CD8-positive, alpha-beta memory T cell (primary cell): Measurements from ENCODE around the gene OVCH2. TPM values are rescaled to one million over a fixed set of nuclear protein-coding genes. Genes with fewer than 3 reads are reported as not detected.
A peak's percentile ranks its signal among the peaks of the same experiment; 100 is the strongest.
"Not testable (repeated sequence)": the region's sequence is repeated elsewhere in the genome, so short reads cannot be mapped to it uniquely, and the experiment has no call there.

Experiments
- CTCF ChIA-PET: fragments of 350-600 bp; sonication (Branson Sonifier 250); formaldehyde crosslinking; loops from one replicate; lab custom pipeline; 2021; ENCODE audit warnings: antibody characterized with exemption; lab: Charles Lee
- POLR2A ChIA-PET: fragments of 350-600 bp; sonication (Branson Sonifier 250); formaldehyde crosslinking; loops from one replicate; lab custom pipeline; 2021; ENCODE audit warnings: antibody characterized with exemption; lab: Charles Lee
- DNase-seq, 5 donors: peaks; one replicate each; pipeline versions ENCODE4 v3.0.0 to v3.0.0-alpha.2; 2020 to 2022; ENCODE audit warnings: mixed read lengths in 1 of 5
- H3K27ac ChIP-seq: one replicate; pipeline ENCODE4 v1.7.0; 2013; ENCODE audit warnings: low read depth, mild to moderate bottlenecking, low read length, moderate library complexity
- H3K27me3 ChIP-seq: 2 replicates; pipeline ENCODE4 v1.7.0; 2013; ENCODE audit warnings: low read length, mild to moderate bottlenecking; ENCODE audit not compliant: insufficient read depth, poor library complexity, severe bottlenecking
- H3K36me3 ChIP-seq: 2 replicates; pipeline ENCODE4 v1.7.0; 2013; ENCODE audit warnings: mild to moderate bottlenecking, low read length, moderate library complexity; ENCODE audit not compliant: insufficient read depth
- H3K4me1 ChIP-seq: 2 replicates; pipeline ENCODE4 v1.7.0; 2013; ENCODE audit warnings: mild to moderate bottlenecking, low read length, moderate library complexity; ENCODE audit not compliant: insufficient read depth
- H3K4me3 ChIP-seq: 2 replicates; pipeline ENCODE4 v1.7.0; 2013; ENCODE audit warnings: mild to moderate bottlenecking, low read length
- H3K9me3 ChIP-seq: 2 replicates; pipeline ENCODE4 v1.7.0; 2013; ENCODE audit warnings: mild to moderate bottlenecking, low read length
- H3K27ac Mint-ChIP-seq, 8 donors: one replicate each; pipeline ENCODE4 v1.8.0; 2020 to 2021; ENCODE audit warnings: mixed read lengths in 8 of 8, mild to moderate bottlenecking in 6 of 8, inconsistent platforms in 3 of 8, moderate library complexity in 3 of 8
- H3K27me3 Mint-ChIP-seq, 2 donors: one replicate each; pipeline ENCODE4 v1.8.0; 2020 to 2021; ENCODE audit warnings: mixed read lengths in 2 of 2, mild to moderate bottlenecking in 1 of 2, moderate library complexity in 1 of 2
- H3K36me3 Mint-ChIP-seq, 3 donors: one replicate each; pipeline ENCODE4 v1.8.0; 2020 to 2021; ENCODE audit warnings: mixed read lengths in 3 of 3, inconsistent platforms in 1 of 3, mild to moderate bottlenecking in 1 of 3
- H3K4me1 Mint-ChIP-seq, 3 donors: one replicate each; pipeline ENCODE4 v1.8.0; 2020 to 2021; ENCODE audit warnings: mixed read lengths in 3 of 3, inconsistent platforms in 1 of 3, mild to moderate bottlenecking in 1 of 3
- H3K4me3 Mint-ChIP-seq, 7 donors: one replicate each; pipeline ENCODE4 v1.8.0; 2020 to 2021; ENCODE audit warnings: mixed read lengths in 7 of 7, mild to moderate bottlenecking in 6 of 7, moderate library complexity in 4 of 7, inconsistent platforms in 2 of 7
- H3K9me3 Mint-ChIP-seq, 5 donors: one replicate each; pipeline ENCODE4 v1.8.0; 2020 to 2022; ENCODE audit warnings: mixed read lengths in 5 of 5, mild to moderate bottlenecking in 3 of 5, moderate library complexity in 2 of 5, inconsistent platforms in 1 of 5
- polyA plus RNA-seq: library from polyadenylated mRNA; unstranded; fragments of 300-500 nt; fragmentation: Illumina TruSeq; gene quantifications from one replicate; pipeline ENCODE4 v1.2.3, GENCODE V29; 2021
- total RNA-seq, 2 experiments: library from RNA; stranded (reverse); gene quantifications; one replicate each; pipeline ENCODE4 v1.2.3, GENCODE V29; 2021

The OVCH2 gene
- total and polyA plus RNA-seq, 3 experiments from 2014 or later = not detected

DNA sequence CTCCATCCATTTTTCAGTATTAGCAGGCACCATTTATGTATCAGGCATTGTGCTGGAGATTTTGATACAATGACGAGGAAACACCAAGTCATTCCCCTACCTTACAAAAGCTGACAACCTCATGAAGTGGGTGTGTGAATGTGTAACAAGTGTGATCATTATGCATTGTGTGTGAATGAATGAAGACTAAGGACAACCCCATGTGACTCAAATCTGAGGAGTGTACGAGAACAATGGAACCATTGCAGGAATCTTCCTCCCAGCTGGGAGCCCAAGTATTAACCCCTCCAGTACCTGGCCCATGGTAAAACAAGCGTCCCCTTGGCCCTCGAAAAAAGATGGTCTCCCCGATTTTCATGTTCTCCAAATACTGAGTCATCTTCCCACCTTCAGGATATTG, 37.4 kb downstream of the OVCH2 start:
- H3K9me3 ChIP-seq = no peaks in the 10 kb centered on the region
- no peaks in the 10 kb centered on the region for H3K4me1 ChIP-seq
- H3K27me3 Mint-ChIP-seq = peaks cover 27 to 28% of the 10 kb centered on the region in 2 donors
- H3K27ac Mint-ChIP-seq = peak overlapping the region in 2 of 8 donors; percentile 16 to 34
- H3K4me3 Mint-ChIP-seq = no peak overlapping the region
- ChIA-PET POLR2A (no interaction called here), CTCF (no interaction called here)
- H3K36me3 Mint-ChIP-seq = peaks cover 0 to 1% (median 0%) of the 10 kb centered on the region in 3 donors
- H3K36me3 ChIP-seq = no peaks in the 10 kb centered on the region
- no peak overlapping the region for H3K27ac ChIP-seq
- H3K27me3 ChIP-seq = peaks cover 6% of the 10 kb centered on the region
- no peaks in the 10 kb centered on the region for H3K9me3 Mint-ChIP-seq
- H3K4me3 ChIP-seq = no peak overlapping the region
- H3K4me1 Mint-ChIP-seq = peaks cover under 1 to 14% (median 2%) of the 10 kb centered on the region in 3 donors
- no peak for DNase-seq

GRCh38 chr11:7668464-7668863, 37.8 kb downstream of the OVCH2 start:
- Mint-ChIP-seq H3K27me3 (peaks cover 26% of the 10 kb centered on the region in 2 donors), H3K4me1 (peaks cover 0 to 13% (median 2%) of the 10 kb centered on the region in 3 donors), H3K27ac (peak overlapping the region in 1 of 8 donors; percentile 34), H3K9me3 (no peaks in the 10 kb centered on the region), H3K4me3 (no peak overlapping the region), H3K36me3 (peaks cover 0 to 1% (median 0%) of the 10 kb centered on the region in 3 donors)
- no peaks in the 10 kb centered on the region for H3K9me3 ChIP-seq
- no peaks in the 10 kb centered on the region for H3K36me3 ChIP-seq
- ChIA-PET POLR2A (no interaction called here), CTCF (no interaction called here)
- no peak overlapping the region for H3K4me3 ChIP-seq
- no peak overlapping the region for H3K27ac ChIP-seq
- no peak for DNase-seq
- peaks cover 6% of the 10 kb centered on the region for H3K27me3 ChIP-seq
- no peaks in the 10 kb centered on the region for H3K4me1 ChIP-seq

DNA sequence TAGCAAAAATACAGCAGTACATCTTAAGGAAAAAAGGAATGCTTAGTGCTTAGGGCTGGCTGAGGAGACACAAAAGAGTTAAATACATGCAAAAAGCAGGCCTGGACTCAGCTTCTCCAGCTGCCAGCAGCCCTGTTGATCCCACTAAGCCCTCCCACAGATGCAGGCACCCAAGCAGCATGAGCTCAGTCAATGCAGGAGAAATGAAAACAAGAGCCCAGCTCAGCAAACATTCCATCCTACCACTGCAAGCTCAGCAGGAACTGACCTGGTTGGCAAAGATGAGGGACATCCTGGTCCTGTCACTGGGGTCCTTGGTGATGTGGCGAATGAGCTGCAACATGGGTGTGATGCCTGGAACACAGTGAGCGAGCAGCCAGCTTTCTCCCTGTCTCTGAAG, 38.8 kb downstream of the OVCH2 start:
- Histone ChIP-seq H3K9me3 (no peaks in the 10 kb centered on the region), H3K27ac (no peak overlapping the region), H3K27me3 (no peaks in the 10 kb centered on the region), H3K4me3 (no peak overlapping the region), H3K4me1 (no peaks in the 10 kb centered on the region), H3K36me3 (no peaks in the 10 kb centered on the region)
- H3K36me3 Mint-ChIP-seq = peaks cover 0 to 1% (median 0%) of the 10 kb centered on the region in 3 donors
- no peaks in the 10 kb centered on the region for H3K9me3 Mint-ChIP-seq
- peaks cover 17 to 22% of the 10 kb centered on the region in 2 donors for H3K27me3 Mint-ChIP-seq
- DNase-seq = no peak
- no peak overlapping the region for H3K4me3 Mint-ChIP-seq
- H3K4me1 Mint-ChIP-seq = peaks cover 0 to 5% (median 2%) of the 10 kb centered on the region in 3 donors
- H3K27ac Mint-ChIP-seq = no peak overlapping the region
- CTCF ChIA-PET = interaction anchor here (4.1 kb wide), 1 partner anchor 156 kb away, joined by 35 read pairs; the partner anchor contains the start of gene PPFIBP2
- POLR2A ChIA-PET = no interaction called here

DNA sequence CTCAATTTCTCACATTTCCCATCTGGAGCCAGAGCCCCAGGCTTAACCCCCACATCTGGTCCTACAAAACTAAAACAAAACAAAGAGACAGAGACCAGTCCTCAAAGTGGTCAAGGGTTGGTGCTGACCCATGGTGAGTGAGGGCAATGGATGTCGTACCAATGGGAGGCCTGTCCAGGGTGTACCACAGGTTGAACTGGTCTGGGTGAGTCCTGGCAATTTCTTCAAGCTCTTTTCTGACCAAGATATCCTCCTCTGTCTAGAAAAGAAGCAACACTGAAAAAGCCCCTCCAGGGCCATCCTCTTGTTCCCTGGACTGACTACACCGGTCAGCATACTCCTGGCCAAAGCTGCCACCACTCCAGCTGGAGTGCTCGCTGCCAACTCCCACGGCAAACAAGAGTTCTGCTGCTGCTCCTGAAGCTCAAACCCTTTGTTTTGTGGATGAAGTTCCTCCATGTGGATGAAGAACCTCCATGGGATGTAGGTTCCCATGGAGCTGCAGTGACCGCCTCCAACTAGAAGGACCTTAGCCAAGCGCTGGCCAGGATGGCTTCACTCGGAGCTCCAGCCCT, 39.9 kb downstream of the OVCH2 start:
- H3K4me3 Mint-ChIP-seq = no peak overlapping the region
- no peaks in the 10 kb centered on the region for H3K4me1 ChIP-seq
- no peaks in the 10 kb centered on the region for H3K9me3 ChIP-seq
- peaks cover 0 to 5% (median 2%) of the 10 kb centered on the region in 3 donors for H3K4me1 Mint-ChIP-seq
- no peaks in the 10 kb centered on the region for H3K27me3 ChIP-seq
- no peak for DNase-seq
- no peaks in the 10 kb centered on the region for H3K9me3 Mint-ChIP-seq
- H3K27ac ChIP-seq = no peak overlapping the region
- peaks cover 10 to 11% of the 10 kb centered on the region in 2 donors for H3K27me3 Mint-ChIP-seq
- peaks cover 0 to 1% (median 0%) of the 10 kb centered on the region in 3 donors for H3K36me3 Mint-ChIP-seq
- H3K4me3 ChIP-seq = no peak overlapping the region
- POLR2A ChIA-PET = no interaction called here
- CTCF ChIA-PET = interaction anchor here (1.2 to 4.1 kb wide), 6 partner anchors 13 to 154 kb away, joined by 3 to 35 read pairs (median 6); partner anchors contain the start of gene PPFIBP2
- H3K27ac Mint-ChIP-seq = no peak overlapping the region
- H3K36me3 ChIP-seq = no peaks in the 10 kb centered on the region

GRCh38 chr11:7665473-7666291, 40.6 kb downstream of the OVCH2 start:
- no peaks in the 10 kb centered on the region for H3K9me3 ChIP-seq
- Mint-ChIP-seq H3K4me3 (no peak overlapping the region), H3K36me3 (peaks cover 0 to 1% (median 0%) of the 10 kb centered on the region in 3 donors)

GRCh38 chr11:7664867-7665266, 41.4 kb downstream of the OVCH2 start:
- H3K27me3 ChIP-seq = no peaks in the 10 kb centered on the region
- H3K36me3 Mint-ChIP-seq = peaks cover 0 to 1% (median 0%) of the 10 kb centered on the region in 3 donors
- H3K27ac ChIP-seq = no peak overlapping the region
- CTCF ChIA-PET = interaction anchor here (0.6 to 4.1 kb wide), 9 partner anchors 9 to 849 kb away, joined by 3 to 35 read pairs (median 4); partner anchors contain the start of gene PPFIBP2
- peaks cover 0 to 5% (median 2%) of the 10 kb centered on the region in 3 donors for H3K4me1 Mint-ChIP-seq
- no peaks in the 10 kb centered on the region for H3K9me3 Mint-ChIP-seq
- no peak overlapping the region for H3K4me3 Mint-ChIP-seq
- POLR2A ChIA-PET = no interaction called here
- peaks cover 4 to 7% of the 10 kb centered on the region in 2 donors for H3K27me3 Mint-ChIP-seq
- no peak overlapping the region for H3K4me3 ChIP-seq
- no peak overlapping the region for H3K27ac Mint-ChIP-seq
- no peak for DNase-seq
- no peaks in the 10 kb centered on the region for H3K9me3 ChIP-seq
- H3K36me3 ChIP-seq = no peaks in the 10 kb centered on the region
- no peaks in the 10 kb centered on the region for H3K4me1 ChIP-seq

More at GRCh38 chr11:7665473-7666291, 40.6 kb downstream of the OVCH2 start:
- H3K4me1 ChIP-seq = no peaks in the 10 kb centered on the region
- H3K36me3 ChIP-seq = no peaks in the 10 kb centered on the region
- no peaks in the 10 kb centered on the region for H3K27me3 ChIP-seq
- CTCF ChIA-PET = interaction anchor here (0.6 to 4.1 kb wide), 12 partner anchors 9 to 850 kb away, joined by 3 to 35 read pairs (median 4); partner anchors contain the start of gene PPFIBP2
- no peaks in the 10 kb centered on the region for H3K9me3 Mint-ChIP-seq
- peaks cover 7 to 8% of the 10 kb centered on the region in 2 donors for H3K27me3 Mint-ChIP-seq
- H3K27ac ChIP-seq = no peak overlapping the region
- POLR2A ChIA-PET = no interaction called here
- peaks cover 0 to 5% (median 2%) of the 10 kb centered on the region in 3 donors for H3K4me1 Mint-ChIP-seq
- no peak overlapping the region for H3K27ac Mint-ChIP-seq
- no peak overlapping the region for H3K4me3 ChIP-seq
- DNase-seq = peak; percentile 51 to 78 (median 59)

GRCh38 chr11:7663531-7663930, 42.7 kb downstream of the OVCH2 start:
- POLR2A ChIA-PET, H3K27me3 Mint-ChIP-seq, H3K4me1 ChIP-seq, CTCF ChIA-PET, H3K27ac ChIP-seq, H3K9me3 Mint-ChIP-seq, H3K36me3 ChIP-seq, H3K36me3 Mint-ChIP-seq, H3K4me3 ChIP-seq, H3K9me3 ChIP-seq, DNase-seq, H3K27me3 ChIP-seq, H3K4me1 Mint-ChIP-seq, H3K4me3 Mint-ChIP-seq, H3K27ac Mint-ChIP-seq: not testable (repeated sequence)
